K562 (cell line): ENCODE results near the gene PTK6. TPM values are rescaled to one million over a fixed set of nuclear protein-coding genes. Genes with fewer than 3 reads are reported as not detected.

Source experiments
- BCOR ChIP-seq: fragments of 450-650 bp; IDR thresholded peaks from 2 replicates; pipeline ENCODE4 v1.6.1; 2016
- BRF2 ChIP-seq: IDR thresholded peaks from 3 replicates; pipeline ENCODE4 v1.6.1; 2011; ENCODE audit warnings: borderline replicate concordance, mild to moderate bottlenecking; ENCODE audit not compliant: insufficient read length, insufficient read depth
- CCNT2 ChIP-seq: IDR thresholded peaks from 2 replicates; pipeline ENCODE4 v1.6.1; 2011; ENCODE audit warnings: borderline replicate concordance, low read depth, mild to moderate bottlenecking, moderate library complexity, mixed read lengths, low read length; ENCODE audit not compliant: insufficient read length; ENCODE audit errors: extremely low read depth
- DNMT1 ChIP-seq: fragments of 450-650 bp; IDR thresholded peaks from 2 replicates; pipeline ENCODE4 v1.6.1; 2016; ENCODE audit warnings: antibody characterized with exemption, mild to moderate bottlenecking
- EP300 ChIP-seq: IDR thresholded peaks from 2 replicates; pipeline ENCODE4 v1.6.1; 2012; ENCODE audit warnings: low read length, improper control_type of control experiment
- FOXK2 ChIP-seq, 2 experiments: fragments of 450-650 bp; IDR thresholded peaks in 1 of 2; conservative IDR thresholded peaks in 1 of 2; 2 replicates each; pipeline ENCODE4 v1.6.1; 2016; ENCODE audit warnings: low read depth in 2 of 2, mild to moderate bottlenecking in 1 of 2
- KDM1A ChIP-seq, 2 experiments: fragments of 450-650 bp; IDR thresholded peaks; 2 replicates each; pipeline ENCODE4 v1.6.1; 2016; ENCODE audit warnings: mild to moderate bottlenecking in 2 of 2
- KDM4B ChIP-seq, 2 experiments: fragments of 450-650 bp in 1 of 2; sonication (generic) in 1 of 2; IDR thresholded peaks; 2 replicates each; pipeline ENCODE4 v1.6.1; 2016 to 2017; ENCODE audit warnings: borderline replicate concordance in 2 of 2, antibody characterized with exemption in 1 of 2, low read depth in 1 of 2, mild to moderate bottlenecking in 1 of 2
- MEIS2 ChIP-seq: fragments of 450-650 bp; IDR thresholded peaks from 2 replicates; pipeline ENCODE4 v1.6.1; 2014; ENCODE audit warnings: mild to moderate bottlenecking; ENCODE audit not compliant: partially characterized antibody
- SNAPC5 ChIP-seq: fragments of 250-450 bp; sonication (Bioruptor Pico); IDR thresholded peaks from 2 replicates; pipeline ENCODE4 v1.8.0; 2021; ENCODE audit warnings: moderate library complexity, mild to moderate bottlenecking, inconsistent platforms
- TBP ChIP-seq: optimal IDR thresholded peaks from 2 replicates; pipeline ENCODE3; 2011; ENCODE audit warnings: low read depth, low read length, improper control_type of control experiment
- ZNF318 ChIP-seq, 2 experiments: fragments of 450-650 bp; IDR thresholded peaks; 2 replicates each; pipeline ENCODE4 v1.6.1; 2016; ENCODE audit warnings: mild to moderate bottlenecking in 2 of 2, borderline replicate concordance in 1 of 2, low read depth in 1 of 2, moderate library complexity in 1 of 2
- polyA plus RNA-seq, 8 experiments: library from polyadenylated mRNA; depleted of rRNA in 4 of 8; stranded (reverse) in 5 of 8; unstranded in 3 of 8; fragments of >200 nt; fragmentation: Nextera tagmentation in 2 of 8; fragmentation: Illumina TruSeq in 1 of 8; extraction: Ambion mirVana in 2 of 8; extraction: Trizol in 1 of 8; gene quantifications; 2 replicates each; pipeline versions ENCODE4 v1.2.1 to v1.2.3, GENCODE V29; 2011 to 2014; ENCODE audit warnings: inconsistent platforms in 1 of 8, missing spikeins in 1 of 8
- total RNA-seq, 7 experiments: library from RNA; depleted of rRNA in 6 of 7; stranded (reverse); fragments of >200 nt in 6 of 7; fragmentation: Illumina TruSeq in 2 of 7; extraction: Trizol in 2 of 7; gene quantifications; 2 replicates each; pipeline versions ENCODE4 v1.2.1 to v1.2.3, GENCODE V29; 2011 to 2021; ENCODE audit warnings: low replicate concordance in 1 of 7
- TF ChIP-seq, protein P1 (sequence below): fragments of 250-450 bp; sonication (Bioruptor Pico); IDR thresholded peaks from 2 replicates; pipeline ENCODE4 v1.5.0; 2020; ENCODE audit warnings: mild to moderate bottlenecking, borderline replicate concordance
- TF ChIP-seq, protein P2 (sequence below): fragments of 450-650 bp; formaldehyde crosslinking; IDR thresholded peaks from 2 replicates; pipeline ENCODE4 v1.4.0; 2022; ENCODE audit warnings: missing genetic modification characterization

The PTK6 gene
- total and polyA plus RNA-seq, 9 of the 15 experiments (the other 6 are each of a cell fraction or from before 2014, with no cell fraction given): 0.07 TPM; not detected in 8

GRCh38 chr20:63537525-63538203 lies 488 bp upstream of the PTK6 start (continued):
- TF ChIP-seq, protein P1, sequence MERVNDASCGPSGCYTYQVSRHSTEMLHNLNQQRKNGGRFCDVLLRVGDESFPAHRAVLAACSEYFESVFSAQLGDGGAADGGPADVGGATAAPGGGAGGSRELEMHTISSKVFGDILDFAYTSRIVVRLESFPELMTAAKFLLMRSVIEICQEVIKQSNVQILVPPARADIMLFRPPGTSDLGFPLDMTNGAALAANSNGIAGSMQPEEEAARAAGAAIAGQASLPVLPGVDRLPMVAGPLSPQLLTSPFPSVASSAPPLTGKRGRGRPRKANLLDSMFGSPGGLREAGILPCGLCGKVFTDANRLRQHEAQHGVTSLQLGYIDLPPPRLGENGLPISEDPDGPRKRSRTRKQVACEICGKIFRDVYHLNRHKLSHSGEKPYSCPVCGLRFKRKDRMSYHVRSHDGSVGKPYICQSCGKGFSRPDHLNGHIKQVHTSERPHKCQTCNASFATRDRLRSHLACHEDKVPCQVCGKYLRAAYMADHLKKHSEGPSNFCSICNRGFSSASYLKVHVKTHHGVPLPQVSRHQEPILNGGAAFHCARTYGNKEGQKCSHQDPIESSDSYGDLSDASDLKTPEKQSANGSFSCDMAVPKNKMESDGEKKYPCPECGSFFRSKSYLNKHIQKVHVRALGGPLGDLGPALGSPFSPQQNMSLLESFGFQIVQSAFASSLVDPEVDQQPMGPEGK: no peak
- TF ChIP-seq DNMT1 (no peak), MEIS2 (no peak), ZNF318 (IDR thresholded peaks at IDR 0.05; ENCODE audit: borderline replicate concordance in 1 of 2, low read depth in 1 of 2) (no peak), BCOR (no peak), KDM4B (IDR thresholded peaks at IDR 0.05; ENCODE audit: borderline replicate concordance in 2 of 2, low read depth in 1 of 2) (no peak), SNAPC5 (no peak), EP300 (no peak), CCNT2 (no peak), BRF2 (no peak), FOXK2 (conservative IDR thresholded peaks at IDR 0.05 in 1 of 2, IDR thresholded peaks at IDR 0.05 in 1 of 2; ENCODE audit: low read depth in 2 of 2) (no peak), TBP (no peak), KDM1A (IDR thresholded peaks at IDR 0.05) (no peak)
- TF ChIP-seq, protein P2, sequence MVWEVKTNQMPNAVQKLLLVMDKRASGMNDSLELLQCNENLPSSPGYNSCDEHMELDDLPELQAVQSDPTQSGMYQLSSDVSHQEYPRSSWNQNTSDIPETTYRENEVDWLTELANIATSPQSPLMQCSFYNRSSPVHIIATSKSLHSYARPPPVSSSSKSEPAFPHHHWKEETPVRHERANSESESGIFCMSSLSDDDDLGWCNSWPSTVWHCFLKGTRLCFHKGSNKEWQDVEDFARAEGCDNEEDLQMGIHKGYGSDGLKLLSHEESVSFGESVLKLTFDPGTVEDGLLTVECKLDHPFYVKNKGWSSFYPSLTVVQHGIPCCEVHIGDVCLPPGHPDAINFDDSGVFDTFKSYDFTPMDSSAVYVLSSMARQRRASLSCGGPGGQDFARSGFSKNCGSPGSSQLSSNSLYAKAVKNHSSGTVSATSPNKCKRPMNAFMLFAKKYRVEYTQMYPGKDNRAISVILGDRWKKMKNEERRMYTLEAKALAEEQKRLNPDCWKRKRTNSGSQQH: no peak
